Stimulated activated CD4-positive, alpha-beta T cell treated with anti-CD3 and anti-CD28 coated beads, Interleukin-1b, Interleukin-23, amount 100 ng/mL, for 4 hours (primary cell): ENCODE measurements around the gene TGFBRAP1.

Experiments
- DNase-seq, 2 donors: peaks; one replicate each; pipeline ENCODE4 v3.0.0-alpha.2; 2020; ENCODE audit warnings: low read depth in 2 of 2

Gene TGFBRAP1, protein sequence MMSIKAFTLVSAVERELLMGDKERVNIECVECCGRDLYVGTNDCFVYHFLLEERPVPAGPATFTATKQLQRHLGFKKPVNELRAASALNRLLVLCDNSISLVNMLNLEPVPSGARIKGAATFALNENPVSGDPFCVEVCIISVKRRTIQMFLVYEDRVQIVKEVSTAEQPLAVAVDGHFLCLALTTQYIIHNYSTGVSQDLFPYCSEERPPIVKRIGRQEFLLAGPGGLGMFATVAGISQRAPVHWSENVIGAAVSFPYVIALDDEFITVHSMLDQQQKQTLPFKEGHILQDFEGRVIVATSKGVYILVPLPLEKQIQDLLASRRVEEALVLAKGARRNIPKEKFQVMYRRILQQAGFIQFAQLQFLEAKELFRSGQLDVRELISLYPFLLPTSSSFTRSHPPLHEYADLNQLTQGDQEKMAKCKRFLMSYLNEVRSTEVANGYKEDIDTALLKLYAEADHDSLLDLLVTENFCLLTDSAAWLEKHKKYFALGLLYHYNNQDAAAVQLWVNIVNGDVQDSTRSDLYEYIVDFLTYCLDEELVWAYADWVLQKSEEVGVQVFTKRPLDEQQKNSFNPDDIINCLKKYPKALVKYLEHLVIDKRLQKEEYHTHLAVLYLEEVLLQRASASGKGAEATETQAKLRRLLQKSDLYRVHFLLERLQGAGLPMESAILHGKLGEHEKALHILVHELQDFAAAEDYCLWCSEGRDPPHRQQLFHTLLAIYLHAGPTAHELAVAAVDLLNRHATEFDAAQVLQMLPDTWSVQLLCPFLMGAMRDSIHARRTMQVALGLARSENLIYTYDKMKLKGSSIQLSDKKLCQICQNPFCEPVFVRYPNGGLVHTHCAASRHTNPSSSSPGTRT

DNA sequence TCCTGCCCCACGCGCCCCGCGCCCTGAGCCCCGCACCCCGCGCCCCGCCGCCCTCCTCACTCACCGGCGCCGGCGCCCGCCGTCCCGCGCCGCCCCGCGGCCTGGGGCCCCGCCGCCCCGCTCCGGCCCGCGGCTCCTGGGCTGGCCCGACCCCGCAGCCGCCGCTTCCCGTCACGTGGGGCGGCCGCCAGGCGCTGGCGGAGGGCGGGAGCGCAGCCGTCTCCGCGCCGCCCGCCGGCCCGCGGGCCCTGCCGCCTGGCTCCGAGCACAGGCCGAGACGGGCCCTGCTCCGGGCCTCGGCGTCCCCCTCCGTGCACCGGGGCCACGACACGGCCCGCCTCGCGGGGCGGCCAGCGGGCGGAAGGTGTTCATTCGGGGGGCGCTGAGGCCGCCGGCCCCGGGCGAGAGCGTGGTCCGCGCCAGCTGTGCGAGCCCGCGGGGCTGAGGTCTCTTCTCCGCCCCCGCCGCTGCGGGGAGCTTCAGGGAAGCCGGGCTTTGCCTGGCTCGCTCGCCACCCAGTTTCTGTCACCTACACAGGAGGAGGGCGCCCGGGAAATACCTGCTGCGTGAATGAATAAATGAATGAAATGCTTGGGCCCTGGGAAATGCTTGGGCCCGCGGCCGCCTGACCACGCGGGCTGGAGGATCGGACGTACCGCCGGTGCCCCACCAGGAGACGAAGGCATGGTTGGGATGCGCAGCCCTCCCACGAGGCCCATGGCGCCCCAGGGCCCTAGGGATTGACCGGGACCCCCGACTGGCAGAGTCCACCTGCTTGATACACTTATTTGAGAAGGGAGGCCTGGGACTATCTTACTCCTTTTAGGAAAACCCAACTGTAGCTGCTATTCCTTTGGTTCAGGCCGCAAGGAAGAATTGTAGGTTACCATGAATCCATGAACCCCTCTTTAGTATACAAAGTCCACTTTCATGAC lies at the start of gene TGFBRAP1:
TGFBRAP1 (minus strand) TSS at position 175 of the 935 bp plus-strand sequence. CDS start 21,434 bp downstream, outside the sequence.
- DNase-seq, result peak; percentile 19 to 52

DNA sequence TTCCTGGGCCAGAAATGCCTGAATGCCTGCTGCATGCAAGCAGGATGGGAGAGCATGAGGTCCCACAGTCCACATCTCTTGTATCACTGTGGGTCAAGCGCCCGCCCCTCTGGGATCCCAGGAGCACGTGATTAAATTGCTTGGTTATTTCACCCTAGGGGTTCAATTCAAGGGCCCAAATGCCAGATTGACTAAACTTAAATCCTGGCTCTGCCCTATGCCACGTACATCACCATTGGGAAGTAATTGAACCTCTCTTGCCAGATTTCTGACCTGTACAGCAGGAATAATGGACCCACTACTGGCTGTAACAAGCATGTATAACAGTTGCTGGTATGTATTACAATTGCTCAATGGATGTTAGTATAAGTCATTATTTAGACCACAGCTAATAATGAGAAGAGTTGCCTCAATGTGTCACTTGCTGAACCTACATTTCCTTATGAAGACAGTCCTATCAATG lies 49.4 kb upstream of the TGFBRAP1 start:
- DNase-seq, result no peak

DNA sequence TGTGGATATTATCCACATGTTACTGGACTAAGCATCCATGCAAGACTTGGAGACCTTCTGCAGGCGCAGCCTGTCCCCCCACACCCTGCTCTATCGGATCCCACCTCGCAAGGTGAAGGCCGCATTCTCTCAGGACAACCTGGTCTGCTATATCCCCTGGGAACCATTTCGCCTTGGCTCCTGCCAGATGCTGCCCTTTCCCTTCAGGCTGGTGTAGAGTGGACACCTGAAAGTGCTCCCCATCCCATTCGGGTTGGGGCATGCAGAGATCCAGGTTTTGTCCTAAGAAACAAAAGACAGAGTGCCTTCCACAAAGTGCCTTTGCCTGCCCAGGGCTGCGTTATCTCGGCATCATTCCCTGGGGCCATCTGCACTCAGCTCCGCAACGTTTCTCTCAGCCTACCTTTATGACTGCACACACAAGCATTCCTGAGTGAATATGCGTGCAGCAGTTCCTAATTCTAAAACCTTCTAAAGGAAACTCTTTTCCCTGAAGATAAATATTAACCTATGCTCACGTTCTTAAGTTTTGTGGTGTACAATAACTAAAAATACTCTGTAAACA lies 48.8 kb upstream of the TGFBRAP1 start:
- no peak for DNase-seq

DNA sequence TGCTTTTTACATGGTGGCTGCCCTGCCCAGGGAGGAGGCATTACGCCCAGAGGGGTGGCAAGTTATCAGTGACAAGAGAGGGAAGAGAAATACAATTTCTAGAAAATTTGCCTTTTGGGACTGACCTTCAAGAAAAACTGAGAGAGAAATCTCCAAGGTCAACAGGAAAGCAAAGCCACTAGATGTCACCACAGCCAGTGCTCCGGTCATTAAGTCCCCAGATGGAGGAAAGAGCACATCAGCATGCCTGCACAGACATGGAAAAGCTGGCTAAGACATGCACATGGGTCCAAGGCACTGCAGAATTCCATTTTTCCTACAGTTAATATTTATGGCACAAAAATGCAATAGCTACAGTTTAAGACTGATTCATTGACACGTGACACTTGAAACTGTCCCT lies 48.3 kb upstream of the TGFBRAP1 start:
- no peak for DNase-seq

DNA sequence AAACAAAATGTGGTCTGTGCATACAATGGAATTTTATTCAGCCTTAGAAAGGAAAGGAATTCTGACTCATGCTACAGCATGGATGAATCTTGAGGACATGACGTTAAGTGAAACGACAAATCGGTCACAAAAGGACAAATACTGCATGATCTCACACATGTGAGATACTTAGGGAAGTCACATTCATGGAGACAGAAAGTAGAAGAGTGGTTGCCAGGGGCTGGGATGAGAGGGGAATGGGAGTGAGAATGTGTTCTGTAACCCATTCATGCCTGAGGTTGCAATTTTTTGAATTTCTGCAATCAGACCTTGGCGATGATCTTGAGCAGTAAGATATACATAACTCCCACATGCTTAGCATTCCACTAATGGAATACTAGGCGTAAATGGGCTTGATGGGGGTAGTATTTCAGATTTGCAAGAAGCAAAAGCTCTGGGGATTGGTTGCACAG lies 47.3 kb upstream of the TGFBRAP1 start:
- DNase-seq, result no peak

DNA sequence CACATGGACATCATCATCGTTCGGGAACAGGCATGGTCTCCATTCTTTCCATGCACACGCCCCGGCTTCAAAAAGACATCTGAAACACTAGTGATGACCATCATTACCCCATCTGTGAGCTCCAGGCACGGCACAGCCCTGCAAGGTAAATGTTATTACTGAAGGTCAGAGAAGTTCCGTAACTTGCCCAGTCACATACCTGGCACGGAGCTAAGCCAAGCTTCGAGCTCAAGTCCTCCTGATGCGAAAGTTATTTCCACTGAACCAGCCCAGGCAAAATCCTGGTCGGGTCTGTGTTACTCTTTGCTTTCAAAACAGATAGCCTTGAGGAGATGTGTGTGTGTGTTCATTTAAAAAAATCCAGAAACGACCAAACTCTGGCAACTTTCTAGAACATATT lies 46.5 kb upstream of the TGFBRAP1 start:
- DNase-seq, result no peak

DNA sequence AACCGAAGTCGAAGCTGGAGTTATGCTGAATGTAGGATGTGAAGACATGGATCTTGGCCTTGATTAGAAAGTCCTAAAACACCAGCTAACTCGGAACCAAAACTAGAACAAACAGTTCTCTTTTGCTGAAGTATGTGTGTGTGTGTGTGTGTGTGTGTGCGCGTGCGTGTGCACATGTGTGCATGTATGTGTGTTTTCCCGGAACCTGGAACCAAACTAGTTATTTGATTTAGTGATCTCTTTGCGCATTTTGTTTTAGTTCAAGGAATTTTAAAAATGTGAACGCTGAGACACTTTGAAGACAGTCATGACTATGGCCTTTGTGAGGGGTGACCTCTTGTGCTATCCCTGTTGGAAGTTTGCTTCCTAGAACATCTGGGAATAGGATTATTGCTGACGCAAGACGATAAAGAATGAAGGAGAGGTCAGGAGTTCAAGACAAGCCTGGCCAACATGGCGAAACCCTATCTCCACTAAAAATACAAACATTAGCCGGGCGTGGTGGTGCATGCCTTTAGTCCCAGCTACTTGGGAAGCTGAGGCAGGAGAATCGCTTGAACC lies 45.5 kb upstream of the TGFBRAP1 start:
- DNase-seq, result no peak

DNA sequence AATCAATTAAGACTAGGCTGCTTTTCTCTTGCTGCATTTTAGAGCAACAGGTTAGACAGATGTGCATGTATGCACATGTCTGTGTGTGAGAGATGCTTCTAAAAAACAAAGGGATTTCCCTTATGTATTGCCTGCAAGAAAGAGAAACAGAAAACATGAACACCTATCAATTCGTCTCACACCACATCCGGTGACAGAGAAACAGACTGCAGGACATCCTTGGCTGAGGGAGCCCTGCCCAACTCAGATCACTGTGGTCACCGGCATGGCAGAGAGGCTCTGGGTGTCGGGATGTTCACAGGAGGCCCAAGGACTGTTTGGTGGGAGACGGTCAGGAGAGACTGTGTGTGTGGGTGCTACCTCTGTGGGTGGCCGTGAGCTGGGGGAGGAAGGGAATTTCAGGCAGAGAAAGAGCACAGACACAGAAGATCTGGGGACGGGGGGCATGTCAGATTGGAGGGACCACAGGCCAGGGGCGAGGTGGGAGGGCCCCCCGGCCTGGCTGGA lies 44.4 kb upstream of the TGFBRAP1 start:
- no peak for DNase-seq

DNA sequence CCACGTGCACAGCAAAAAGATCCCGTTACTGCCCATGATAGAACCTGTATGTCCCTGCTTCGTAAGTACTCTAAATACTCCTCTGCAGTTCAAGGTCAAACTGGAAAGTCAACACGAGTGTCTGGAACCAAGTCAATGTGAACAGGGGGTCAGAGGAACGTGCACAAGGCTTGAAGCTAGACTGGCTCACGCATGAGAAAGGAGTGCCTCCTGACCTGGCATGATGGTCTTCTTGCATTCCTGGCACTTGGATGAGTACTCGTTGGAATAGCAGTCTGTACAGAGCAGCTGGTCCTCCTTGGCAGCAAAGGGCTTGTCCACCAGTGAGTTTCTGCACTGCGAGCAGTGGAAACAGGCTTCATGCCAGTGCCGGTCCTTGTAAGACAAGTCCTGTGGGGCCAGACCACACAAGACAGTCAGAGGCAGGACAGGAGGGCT lies 43.8 kb upstream of the TGFBRAP1 start:
- DNase-seq, result no peak

DNA sequence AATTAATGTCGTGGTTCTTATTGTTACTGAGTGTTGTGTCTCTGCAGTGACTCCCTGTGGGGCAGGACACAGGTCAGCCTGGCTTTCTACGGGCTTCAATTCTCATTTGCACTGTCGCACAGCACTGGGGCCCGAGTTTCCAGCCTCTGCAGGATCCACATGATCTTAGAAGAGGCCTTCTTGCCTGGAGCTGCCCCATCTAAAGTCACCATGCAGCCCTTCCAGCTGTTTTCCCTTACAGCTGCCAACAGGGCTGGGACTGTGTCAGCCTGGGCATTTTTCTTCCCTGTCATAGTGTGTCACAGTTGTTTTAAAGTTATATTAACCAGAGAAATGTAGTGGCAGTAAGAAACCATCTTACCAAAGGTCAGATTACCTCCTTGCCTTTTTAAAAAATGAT lies 42.3 kb upstream of the TGFBRAP1 start:
- DNase-seq, result no peak

DNA sequence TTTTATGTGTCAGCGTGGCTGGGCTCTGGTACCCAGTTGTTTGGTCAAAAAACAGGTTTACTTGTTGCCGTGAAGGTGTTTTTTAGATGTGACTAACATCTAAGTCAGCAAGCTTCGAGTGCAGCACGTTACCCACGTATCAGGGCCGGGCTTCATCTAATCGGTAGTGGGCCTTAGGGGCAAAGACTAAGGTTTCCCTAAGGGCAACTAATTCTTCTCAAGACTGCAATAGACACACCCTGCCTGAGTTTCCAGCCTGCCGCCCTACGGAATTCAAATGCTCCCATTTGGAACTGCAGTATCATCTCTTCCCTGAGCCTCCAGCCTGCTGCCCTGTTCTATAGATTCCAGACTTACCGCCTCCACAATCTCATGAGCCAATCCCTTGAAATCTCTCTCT lies 41.6 kb upstream of the TGFBRAP1 start:
- DNase-seq, result no peak

DNA sequence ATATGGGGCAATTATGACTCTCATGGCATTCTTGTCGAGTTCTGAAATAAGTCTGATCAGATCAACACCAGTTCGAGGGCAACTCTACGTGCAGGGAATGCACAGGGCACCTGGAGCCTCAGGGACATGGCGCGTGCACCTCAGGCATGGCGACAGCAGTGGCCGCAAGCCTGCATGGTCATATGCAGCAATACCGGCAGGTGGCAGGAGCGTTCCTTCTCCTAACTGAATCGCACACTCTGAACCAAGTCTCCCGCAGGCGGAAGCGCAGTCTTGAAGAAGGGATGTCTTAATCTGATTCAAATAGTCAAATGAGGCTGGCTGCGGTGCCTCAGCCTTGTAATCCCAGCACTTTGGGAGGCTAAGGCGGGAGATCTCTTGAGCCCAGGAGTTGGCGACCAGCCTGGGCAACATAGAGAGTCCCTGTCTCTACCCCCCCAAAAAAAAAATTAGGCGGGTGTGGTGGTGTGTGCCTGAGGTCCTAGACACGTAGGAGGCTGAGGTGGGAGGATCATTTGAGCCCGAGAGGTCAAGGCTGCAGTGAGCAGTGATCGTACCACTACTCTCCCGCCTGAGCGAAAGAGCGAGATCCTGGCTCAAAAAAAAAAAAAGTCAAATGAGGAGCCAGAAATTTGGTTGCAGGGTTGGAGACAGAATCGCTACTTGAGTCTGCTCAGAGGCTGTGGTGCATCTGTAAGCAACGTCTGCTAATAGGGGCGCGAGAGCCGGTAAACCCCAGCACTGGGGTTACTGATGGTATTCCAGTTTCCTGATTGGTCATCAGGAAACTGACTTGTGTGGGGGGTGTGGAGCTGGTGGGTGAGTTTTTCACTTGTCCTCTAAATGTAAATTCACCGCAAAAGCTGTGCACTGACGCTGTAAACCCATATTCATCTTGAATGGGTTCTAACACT lies 40.5 kb upstream of the TGFBRAP1 start:
- DNase-seq, result peak; percentile 80 to 83

DNA sequence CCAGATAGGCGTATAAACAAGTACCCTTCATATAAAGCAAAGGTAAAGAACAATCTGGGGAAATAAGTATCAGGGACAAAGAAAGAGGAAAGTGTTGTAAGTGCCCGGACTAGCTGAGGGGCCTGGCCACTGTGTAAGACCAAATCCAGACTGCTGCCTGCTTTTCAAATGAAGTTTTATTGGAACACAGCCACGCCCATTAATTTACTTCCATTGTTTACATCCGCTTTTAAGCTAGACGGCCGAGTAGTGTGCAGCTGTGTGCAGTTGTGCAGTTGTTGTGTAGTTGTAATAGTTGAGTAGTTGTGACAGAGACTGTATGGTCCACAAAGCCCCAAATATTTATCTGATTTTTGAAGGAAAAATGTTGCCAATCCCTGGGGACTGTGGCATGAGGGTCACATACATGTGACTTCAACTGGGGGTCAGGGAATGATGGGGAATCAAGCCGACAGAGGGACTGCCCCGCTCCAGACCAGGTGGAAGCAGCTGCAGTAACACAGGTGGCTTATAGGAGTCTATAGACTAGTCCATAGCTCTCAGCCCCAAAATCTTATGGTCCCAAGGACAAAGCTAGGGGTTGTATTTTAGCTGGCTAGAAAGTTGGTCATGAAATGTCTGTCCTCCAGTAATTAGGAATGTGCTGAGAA lies 39.3 kb upstream of the TGFBRAP1 start:
- no peak for DNase-seq

DNA sequence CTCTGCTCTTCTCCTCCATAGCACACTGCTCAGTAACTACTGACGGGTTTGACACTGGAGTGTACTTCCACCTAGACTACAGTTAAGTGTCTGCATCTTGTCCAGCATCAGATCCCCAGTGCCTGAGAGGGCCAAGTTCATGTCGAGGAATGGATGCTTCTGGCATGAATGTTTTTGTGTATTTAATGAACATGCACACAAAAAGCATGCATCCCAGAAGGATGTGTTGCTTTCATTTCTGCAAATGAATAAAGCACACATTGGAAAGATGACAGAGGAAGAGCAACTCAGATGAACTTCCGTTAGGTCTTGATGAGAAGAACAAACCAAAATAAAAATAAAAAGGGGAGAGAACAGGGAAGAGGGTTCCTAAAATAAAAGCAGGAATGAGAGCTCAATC lies 35.7 kb upstream of the TGFBRAP1 start:
- DNase-seq, result no peak

DNA sequence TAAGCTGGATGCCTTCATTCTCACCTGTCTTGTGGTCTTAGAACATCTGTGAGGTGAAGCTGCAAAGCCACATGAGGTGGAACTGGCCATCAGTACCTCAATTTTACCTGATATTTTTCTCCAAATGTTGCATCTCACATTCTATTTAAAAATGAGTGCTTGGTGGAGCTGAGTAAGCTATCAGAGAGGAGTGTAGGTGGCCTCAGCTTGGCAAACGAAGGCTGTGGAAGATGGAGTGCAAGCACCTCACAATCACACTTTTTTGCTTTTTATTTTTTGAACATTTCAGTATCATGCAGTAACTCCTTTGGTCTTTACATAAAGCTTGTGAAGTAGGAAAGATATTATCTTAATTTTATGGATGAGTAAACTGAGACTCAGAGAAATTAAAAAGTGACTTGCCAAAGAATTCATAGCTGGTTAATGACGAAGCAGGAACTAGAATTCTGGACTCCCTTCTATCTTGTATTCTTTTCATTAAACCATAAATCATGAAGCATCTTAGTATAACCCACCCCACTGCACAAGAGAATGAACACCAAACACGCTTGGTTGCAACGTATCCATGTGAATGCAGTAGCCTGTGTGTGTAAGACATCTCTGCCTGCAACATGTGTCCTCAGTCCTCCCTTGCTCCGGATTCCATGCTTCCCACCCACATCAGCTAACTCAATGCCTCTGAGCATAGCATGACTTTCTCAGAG lies 35.1 kb upstream of the TGFBRAP1 start:
- DNase-seq, result no peak

DNA sequence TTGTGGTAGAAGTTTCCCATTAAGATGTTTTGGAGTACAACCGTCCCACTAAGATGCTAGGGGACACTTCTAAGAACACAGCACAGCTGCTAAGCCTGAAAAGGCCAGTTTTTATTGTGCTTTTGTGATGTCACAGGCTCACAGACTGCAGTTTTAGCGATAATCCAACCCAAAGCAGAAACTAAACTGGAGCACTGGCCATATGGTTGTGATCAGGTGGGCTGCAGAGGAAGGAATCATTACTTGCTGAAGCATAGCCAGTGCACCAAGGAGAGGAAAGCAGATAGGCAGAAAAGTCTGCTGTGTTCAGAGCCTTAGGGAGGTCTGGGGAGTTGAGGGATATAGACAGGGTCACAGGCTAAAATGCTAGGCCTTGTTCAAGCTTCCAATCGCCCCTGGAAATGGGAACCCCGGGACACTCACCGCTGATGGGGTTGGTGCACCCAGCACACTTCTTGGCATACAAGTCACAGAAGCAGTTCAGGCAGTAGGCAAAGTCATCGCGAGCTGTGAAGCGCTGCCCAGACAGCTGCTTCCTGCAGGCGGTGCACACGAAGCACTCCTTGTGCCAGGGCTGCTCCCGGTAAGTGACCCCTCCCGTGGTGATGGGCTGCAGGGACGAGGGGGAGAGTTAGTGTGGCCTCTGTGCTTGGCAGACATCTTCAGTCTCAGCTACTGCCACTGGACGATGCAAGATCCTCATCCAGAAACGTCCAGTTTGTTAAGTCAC lies 33.5 kb upstream of the TGFBRAP1 start:
- DNase-seq, result no peak

DNA sequence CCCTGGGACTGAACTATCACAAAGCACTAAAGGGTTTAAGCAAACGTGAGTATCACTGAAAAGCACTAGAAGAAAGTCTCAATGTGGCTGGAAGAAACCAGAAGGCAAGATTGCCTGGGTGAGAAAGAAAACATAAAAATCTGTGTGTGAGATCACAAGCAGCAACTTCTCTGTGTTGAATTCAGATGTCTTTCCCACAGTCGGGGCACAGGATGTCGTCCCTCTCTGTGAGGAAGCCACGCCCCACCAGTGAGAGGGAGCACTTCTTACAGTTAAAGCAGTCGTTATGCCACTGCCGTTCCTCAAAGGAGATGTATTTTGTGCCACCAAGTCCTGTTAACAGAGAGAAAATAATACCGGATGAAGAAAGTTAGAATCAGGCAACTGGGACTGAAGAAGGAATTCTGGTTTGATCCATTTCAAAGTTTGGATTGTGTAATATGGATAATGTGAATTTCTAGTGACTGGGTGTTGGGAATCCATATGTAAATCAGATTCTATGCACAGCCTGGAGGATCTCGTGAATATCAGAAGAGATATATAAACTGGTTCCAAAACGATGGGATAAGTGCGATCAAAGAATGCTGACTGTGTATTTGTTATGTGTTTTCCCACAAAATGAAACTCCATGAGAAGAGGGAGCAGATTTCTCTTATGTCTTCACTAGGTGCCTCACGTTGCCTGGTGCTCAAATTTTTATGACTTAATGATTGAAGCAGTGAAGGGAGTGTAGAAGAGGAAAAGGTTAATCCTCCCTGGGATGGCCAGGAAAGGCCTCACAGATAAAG lies 31.8 kb upstream of the TGFBRAP1 start:
- DNase-seq, result peak; percentile 7 to 10
